ENCODE results near the gene ZNF699. TPM values are rescaled to one million over a fixed set of nuclear protein-coding genes. Genes with fewer than 3 reads are reported as not detected.
"Not testable (repeated sequence)": the region's sequence is repeated elsewhere in the genome, so short reads cannot be mapped to it uniquely, and the experiment has no call there.

Gene ZNF699
- total RNA-seq, result 1 to 10 TPM; 4.6 to 5.1 TPM

DNA sequence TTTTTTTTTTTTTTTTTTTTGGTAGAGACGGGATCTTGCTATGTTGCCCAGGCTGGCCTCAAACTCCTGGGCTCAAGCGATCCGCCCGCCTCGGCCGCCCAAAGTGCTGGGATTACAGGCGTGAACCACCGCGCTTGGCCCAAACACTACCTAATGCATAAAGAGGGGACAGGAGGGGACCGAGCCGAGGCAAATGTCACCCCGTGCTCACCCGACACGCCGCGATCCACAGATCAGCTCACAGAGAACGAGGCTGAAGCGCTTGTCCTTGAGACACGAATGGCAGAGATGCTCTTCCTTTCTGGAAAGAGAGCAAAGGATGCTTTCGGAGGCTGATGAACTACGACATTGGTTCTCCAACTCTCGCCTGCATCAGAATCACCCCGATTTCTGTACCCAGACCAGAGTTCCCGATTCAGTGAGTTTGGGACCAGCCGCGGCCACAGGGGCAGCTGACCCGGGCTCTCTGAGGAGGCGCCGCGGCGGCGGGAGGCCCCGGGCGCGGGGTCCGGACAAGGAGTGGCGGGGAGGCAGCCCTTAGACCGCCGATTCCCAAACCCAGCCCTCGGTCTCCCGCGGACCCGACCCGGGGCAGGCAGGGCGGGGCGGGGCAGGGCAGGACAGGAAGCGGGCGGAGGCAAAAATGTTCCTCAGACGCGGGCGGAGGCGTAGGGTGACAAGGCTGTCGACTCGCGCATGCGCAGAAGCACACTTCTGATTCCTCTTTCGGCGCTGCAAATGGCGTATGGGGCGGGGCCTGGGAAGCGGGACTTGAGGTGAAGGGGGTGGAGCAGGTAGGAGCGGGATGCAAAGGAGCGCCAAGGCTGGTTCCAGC, at the start of gene ZNF699:
Gene ZNF699, minus strand, starts transcription at position 700 of the 835 bp plus-strand sequence. CDS start 4,719 bp downstream, outside the sequence.
- Mint-ChIP-seq H3K27me3 (peaks cover 4% of the 10 kb centered on the region), H3K27ac (peak within 1 kb of the TSS; percentile 93), H3K9me3 (peaks cover 15% of the 10 kb centered on the region), H3K36me3 (peaks cover 25% of the 10 kb centered on the region), H3K4me3 (peak within 1 kb of the TSS; percentile 95), H3K4me1 (peaks cover 17% of the 10 kb centered on the region)
- peak; percentile 98 for DNase-seq

DNA sequence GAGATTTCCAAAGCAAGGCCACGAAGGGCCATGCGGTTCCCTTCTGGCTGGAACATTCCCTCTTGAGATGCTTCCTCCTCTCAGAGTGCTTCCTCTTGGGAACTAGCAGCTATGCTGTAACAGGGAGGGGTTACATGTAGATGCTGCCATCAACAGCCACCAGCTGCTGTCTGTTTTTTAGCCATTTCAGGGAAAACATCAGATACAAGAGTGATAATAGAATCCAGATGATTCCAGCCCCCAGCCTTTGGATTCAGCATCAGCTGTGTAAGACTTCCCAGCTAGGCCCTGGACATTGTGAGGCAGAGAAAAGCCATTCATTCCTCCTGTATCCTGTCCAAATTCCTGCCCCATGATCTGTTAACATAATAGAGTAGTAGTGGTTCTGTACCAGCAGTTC, 45.0 kb upstream of the ZNF699 start:
- DNase-seq, result no peak
- Mint-ChIP-seq H3K36me3 (peaks cover 63% of the 10 kb centered on the region), H3K4me1 (no peaks in the 10 kb centered on the region), H3K4me3 (no peak overlapping the region), H3K27me3 (no peaks in the 10 kb centered on the region), H3K9me3 (peaks cover 44% of the 10 kb centered on the region), H3K27ac (no peak overlapping the region)

DNA sequence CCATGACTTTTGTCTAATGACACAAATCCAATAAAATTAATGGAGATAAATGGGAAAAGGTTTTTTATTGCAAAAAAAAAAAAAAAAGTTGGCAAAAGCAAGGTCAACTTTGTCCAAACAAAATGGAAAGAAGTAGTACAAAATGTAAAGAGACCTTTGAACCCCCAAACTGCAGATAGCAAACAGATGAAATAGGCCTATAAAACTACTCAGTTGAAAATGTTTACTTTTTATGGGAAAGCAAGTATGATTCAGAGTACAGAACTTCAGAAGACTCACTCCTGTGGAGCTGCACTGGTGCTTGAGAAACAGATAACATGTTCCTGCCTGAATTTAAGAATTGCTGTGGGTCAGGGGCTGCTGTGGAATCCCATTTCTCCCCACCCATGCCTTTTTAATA, 43.4 kb upstream of the ZNF699 start:
- Mint-ChIP-seq H3K4me1 (no peaks in the 10 kb centered on the region), H3K27me3 (no peaks in the 10 kb centered on the region), H3K4me3 (no peak overlapping the region), H3K27ac (no peak overlapping the region), H3K36me3 (peaks cover 66% of the 10 kb centered on the region), H3K9me3 (peaks cover 46% of the 10 kb centered on the region)
- no peak for DNase-seq

DNA sequence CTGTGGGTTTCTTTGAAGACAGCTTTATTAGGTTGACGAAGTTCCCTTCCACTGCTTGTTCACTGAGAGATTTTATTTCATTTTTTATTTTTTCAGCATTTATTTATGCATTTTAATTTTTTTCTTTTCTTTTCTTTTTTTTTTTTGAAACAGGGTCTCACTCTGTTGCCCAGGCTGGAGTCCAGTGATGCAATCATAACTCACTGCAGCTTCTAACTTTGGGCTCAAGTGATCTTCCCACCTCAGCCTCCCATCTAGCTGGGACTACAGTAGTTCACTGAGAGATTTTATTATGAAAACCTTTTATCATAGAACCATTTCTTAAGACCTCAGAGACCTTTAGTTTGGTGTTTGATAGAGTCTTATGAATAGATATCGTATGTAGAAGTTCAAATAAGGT, 42.9 kb upstream of the ZNF699 start:
- DNase-seq, result no peak
- no peaks in the 10 kb centered on the region for H3K27me3 Mint-ChIP-seq
- peaks cover 44% of the 10 kb centered on the region for H3K9me3 Mint-ChIP-seq
- no peak overlapping the region for H3K4me3 Mint-ChIP-seq
- no peak overlapping the region for H3K27ac Mint-ChIP-seq
- peaks cover 64% of the 10 kb centered on the region for H3K36me3 Mint-ChIP-seq
- H3K4me1 Mint-ChIP-seq, result no peaks in the 10 kb centered on the region

DNA sequence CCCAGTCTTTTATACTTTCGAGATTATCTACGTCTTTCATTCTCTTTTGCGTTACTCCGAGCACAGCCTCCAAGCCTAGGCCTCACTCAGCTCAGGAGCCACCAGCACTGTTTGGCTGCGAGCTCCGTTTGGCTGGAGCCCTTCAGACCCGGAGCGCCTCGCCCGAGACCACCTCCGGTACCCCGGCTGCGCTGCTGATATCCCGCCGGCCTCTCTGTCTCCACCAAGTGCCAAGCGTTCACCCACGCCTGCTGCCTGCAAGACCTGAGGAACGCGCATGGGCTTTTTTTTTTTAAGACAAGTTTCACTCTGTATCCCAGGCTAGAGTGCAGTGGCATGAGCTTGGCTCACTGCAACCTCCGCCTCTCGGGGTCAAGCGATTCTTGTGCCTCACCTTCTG, 39.0 kb upstream of the ZNF699 start:
- no peak overlapping the region for H3K4me3 Mint-ChIP-seq
- peaks cover 72% of the 10 kb centered on the region for H3K36me3 Mint-ChIP-seq
- DNase-seq, result no peak
- no peaks in the 10 kb centered on the region for H3K4me1 Mint-ChIP-seq
- no peak overlapping the region for H3K27ac Mint-ChIP-seq
- peaks cover 51% of the 10 kb centered on the region for H3K9me3 Mint-ChIP-seq
- H3K27me3 Mint-ChIP-seq, result no peaks in the 10 kb centered on the region

DNA sequence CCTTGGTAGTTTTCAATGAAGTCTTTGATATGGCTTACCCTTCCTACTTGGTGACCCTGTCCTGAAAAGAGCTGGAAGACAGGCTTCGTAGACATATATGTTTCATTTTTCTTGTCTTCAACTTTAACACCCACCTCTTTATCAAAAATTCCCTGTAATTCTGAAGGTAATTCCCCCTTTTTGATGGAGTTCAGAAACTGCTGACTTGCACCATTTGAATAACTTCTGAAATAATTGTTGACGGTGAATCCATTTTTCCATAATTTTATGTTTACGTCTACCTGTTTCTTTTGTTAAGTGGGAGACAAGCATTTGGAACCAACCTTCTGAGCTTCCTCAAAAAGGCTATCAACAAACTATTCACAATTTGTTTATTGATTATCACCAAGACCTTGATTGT, 38.6 kb upstream of the ZNF699 start:
- H3K4me3 Mint-ChIP-seq, result no peak overlapping the region
- H3K27me3 Mint-ChIP-seq, result no peaks in the 10 kb centered on the region
- no peak for DNase-seq
- no peaks in the 10 kb centered on the region for H3K4me1 Mint-ChIP-seq
- H3K36me3 Mint-ChIP-seq, result peaks cover 76% of the 10 kb centered on the region
- H3K9me3 Mint-ChIP-seq, result peaks cover 55% of the 10 kb centered on the region
- H3K27ac Mint-ChIP-seq, result no peak overlapping the region

DNA sequence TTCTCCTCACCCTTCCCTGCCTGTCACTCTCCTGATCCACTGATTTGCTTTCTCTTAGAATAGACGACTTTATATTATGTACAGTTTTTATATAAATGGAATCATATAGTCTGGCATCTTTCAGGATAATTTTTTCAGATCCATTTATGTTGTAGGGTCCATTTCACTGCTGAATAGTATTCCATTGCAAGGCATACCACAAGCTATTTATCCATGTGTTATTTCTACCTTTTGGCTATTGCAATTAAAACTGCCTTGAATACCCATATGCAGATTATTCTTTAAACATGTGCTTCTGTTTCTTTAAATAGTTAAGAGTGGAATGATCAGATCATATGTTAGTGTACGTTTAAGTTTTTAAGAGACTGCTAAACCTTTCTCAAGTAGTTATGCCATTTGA, 35.4 kb upstream of the ZNF699 start:
- H3K4me3 Mint-ChIP-seq, result no peak overlapping the region
- H3K36me3 Mint-ChIP-seq, result peaks cover 81% of the 10 kb centered on the region
- no peak for DNase-seq
- H3K27ac Mint-ChIP-seq, result no peak overlapping the region
- H3K9me3 Mint-ChIP-seq, result peaks cover 66% of the 10 kb centered on the region
- H3K27me3 Mint-ChIP-seq, result no peaks in the 10 kb centered on the region
- no peaks in the 10 kb centered on the region for H3K4me1 Mint-ChIP-seq

DNA sequence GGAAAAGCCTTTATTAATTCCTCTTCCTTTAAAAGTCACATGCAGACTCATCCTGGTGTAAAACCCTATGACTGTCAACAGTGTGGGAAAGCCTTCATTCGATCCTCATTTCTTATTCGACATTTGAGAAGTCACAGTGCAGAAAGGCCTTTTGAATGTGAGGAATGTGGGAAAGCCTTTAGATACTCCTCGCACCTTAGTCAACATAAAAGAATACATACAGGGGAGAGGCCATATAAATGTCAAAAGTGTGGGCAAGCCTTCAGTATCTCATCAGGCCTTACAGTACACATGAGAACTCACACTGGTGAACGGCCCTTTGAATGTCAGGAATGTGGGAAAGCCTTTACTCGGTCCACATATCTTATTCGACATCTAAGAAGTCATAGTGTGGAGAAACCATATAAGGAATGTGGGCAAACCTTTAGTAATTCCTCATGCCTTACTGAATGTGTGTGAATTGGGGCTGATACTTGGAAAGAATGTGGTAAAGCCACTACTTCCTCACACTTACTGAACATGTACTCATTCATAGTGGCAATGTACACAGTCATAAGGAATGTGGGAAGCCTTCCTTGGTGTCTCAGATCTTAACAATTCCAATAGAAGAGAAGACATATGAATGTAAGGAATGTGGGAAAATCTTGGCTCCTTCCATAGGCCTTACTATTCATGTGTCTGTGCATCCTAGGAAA, 33.1 kb upstream of the ZNF699 start:
- no peak overlapping the region for H3K4me3 Mint-ChIP-seq
- no peaks in the 10 kb centered on the region for H3K27me3 Mint-ChIP-seq
- no peak for DNase-seq
- H3K27ac Mint-ChIP-seq, result no peak overlapping the region
- peaks cover 84% of the 10 kb centered on the region for H3K36me3 Mint-ChIP-seq
- peaks cover 68% of the 10 kb centered on the region for H3K9me3 Mint-ChIP-seq
- no peaks in the 10 kb centered on the region for H3K4me1 Mint-ChIP-seq

DNA sequence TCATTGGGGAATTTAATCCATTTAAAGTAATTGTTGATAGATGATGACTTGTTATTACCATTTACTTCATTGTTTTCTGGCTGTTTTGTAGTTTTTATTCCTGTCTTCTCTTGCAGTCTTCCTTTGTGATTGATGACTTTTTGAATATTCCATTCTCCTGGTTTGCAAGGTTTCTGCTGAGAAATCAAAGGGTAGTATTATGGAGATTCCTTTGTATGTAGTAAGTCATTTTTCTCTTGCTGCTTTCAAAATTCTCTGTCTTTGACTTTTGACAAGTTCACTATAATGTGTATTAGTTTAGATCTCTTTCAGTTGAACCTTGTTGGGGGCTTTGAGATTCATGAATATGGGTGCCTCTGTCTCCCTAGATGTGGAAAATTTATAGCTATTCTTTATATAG, 20.4 kb upstream of the ZNF699 start:
- Mint-ChIP-seq H3K27ac (no peak overlapping the region), H3K9me3 (peaks cover 55% of the 10 kb centered on the region), H3K36me3 (peaks cover 89% of the 10 kb centered on the region), H3K4me3 (no peak overlapping the region), H3K27me3 (no peaks in the 10 kb centered on the region), H3K4me1 (no peaks in the 10 kb centered on the region)
- DNase-seq, result no peak

DNA sequence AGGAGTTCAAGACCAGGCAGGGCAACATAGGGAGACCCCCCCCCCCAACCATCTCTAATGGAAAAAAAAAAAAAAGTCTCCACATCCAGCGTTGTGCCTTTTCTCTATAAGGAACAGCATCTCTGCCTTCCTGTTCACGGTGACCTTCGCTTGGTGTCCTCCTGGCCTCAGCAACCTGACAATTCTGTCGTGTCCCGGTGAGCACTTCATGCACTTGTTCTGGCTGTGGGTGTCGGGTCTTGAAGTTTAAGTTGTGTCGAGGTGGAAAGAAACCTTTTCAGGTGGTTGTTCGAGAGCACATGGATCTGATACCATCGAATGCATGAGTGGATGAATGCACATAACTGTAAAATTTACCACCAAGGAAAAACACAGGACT, 14.9 kb upstream of the ZNF699 start:
- H3K9me3 Mint-ChIP-seq, result peaks cover 46% of the 10 kb centered on the region
- no peak for DNase-seq

DNA sequence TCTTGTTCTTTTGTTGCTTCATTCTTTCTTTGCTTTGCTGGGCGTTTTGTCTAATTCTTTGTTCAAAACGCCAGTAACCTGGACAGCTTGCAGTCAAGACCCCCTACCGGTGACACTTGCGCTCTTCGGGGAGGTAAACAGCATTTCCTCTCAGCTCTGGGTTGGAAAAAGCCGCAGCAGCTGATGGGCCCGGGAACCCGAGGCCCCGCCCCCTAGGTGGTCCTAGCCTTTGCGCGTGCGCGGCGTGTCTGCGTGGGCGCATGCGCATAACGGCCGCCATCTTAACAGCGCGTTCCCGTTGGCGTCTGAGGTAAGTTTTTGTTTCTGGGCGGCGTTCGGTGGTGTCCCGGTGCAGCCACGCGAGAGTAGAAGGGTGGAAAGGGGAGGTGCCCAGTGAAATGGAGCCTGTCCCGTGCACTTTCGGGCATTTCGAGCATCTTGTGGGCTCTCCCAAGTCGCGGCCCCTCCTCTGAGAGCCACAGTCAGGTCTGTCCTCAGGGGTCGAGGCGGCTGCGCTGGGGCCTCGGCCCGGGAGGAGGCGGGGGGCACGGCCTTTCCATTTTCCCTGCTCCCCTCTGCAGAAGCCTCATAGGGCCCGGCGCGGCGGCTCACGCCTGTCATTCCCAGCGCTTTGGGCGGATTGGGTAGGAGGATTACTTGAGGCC, 14.4 kb upstream of the ZNF699 start, which contains the start of gene ZNF559:
Gene ZNF559, plus strand, starts transcription at position 261 of the 665 bp plus-strand sequence. CDS start 14,371 bp downstream, outside the sequence.
- Mint-ChIP-seq H3K27me3 (no peaks in the 10 kb centered on the region), H3K4me3 (peak within 1 kb of the TSS; percentile 88), H3K9me3 (peaks cover 42% of the 10 kb centered on the region), H3K27ac (peak within 1 kb of the TSS; percentile 95), H3K36me3 (peaks cover 57% of the 10 kb centered on the region), H3K4me1 (peaks cover 17% of the 10 kb centered on the region)
- peak; percentile 95 for DNase-seq

More for the DNA sequence above, 14.9 kb upstream of the ZNF699 start:
- peaks cover 17% of the 10 kb centered on the region for H3K4me1 Mint-ChIP-seq
- peak overlapping the region; percentile 95 for H3K27ac Mint-ChIP-seq
- peaks cover 62% of the 10 kb centered on the region for H3K36me3 Mint-ChIP-seq
- H3K27me3 Mint-ChIP-seq, result no peaks in the 10 kb centered on the region
- peak overlapping the region; percentile 88 for H3K4me3 Mint-ChIP-seq

DNA sequence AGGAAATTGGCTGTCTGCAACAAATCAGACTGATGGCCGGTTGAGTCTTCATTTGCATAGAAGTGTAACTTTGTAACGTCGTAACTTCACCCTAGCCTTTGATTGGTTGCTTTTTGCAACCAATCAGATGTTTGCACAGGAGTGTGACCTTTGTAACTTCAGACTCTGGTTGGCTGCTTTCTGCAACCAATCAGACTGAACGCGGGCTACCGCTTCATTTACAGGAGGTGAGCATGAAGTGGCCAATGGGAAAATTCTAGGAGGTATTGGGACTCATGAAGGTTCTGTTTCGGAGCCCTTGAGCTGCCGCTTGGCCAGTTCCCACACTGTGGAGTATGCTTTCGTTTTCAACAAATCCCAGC, 13.9 kb upstream of the ZNF699 start:
- Mint-ChIP-seq H3K4me3 (peak overlapping the region; percentile 88), H3K9me3 (peaks cover 39% of the 10 kb centered on the region), H3K27ac (peak overlapping the region; percentile 95), H3K36me3 (peaks cover 54% of the 10 kb centered on the region), H3K4me1 (peaks cover 17% of the 10 kb centered on the region), H3K27me3 (no peaks in the 10 kb centered on the region)
- DNase-seq, result peak; percentile 64

DNA sequence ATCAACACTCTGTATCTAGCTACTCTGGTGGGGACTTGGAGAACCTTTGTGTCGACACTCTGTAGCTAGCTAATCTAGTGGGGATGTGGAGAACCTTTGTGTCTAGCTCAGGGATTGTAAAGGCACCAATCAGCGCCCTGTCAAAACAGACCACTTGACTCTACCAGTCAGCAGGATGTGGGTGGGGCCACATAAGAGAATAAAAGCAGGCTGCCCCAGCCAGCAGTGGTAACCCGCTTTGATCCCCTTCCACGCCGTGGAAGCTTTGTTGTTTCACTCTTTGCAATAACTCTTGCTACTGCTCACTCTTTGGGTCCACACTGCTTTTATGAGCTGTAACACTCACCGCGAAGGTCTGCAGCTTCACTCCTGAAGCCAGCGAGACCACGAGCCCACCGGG, 12.6 kb upstream of the ZNF699 start:
- not testable (repeated sequence) for H3K27me3 Mint-ChIP-seq, H3K27ac Mint-ChIP-seq, H3K4me3 Mint-ChIP-seq, DNase-seq
- Mint-ChIP-seq H3K36me3 (peaks cover 40% of the 10 kb centered on the region), H3K9me3 (peaks cover 35% of the 10 kb centered on the region), H3K4me1 (peaks cover 17% of the 10 kb centered on the region)

DNA sequence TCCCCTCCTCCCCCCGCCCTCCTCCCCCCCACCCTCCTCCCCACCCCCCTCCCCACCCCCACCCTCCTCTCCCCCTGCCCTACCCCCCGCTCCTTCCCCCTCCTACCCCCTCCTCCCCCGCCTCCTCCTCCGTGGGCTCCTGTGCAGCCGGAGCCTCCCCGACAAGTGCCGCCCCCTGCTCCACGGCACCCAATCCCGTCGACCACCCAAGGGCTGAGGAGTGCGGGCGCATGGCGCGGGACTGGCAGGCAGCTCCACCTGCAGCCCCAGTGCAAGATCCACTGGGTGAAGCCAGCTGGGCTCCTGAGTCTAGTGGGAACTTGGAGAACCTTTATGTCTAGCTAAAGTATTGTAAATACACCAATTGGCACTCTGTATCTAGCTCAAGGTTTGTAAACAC, 12.1 kb upstream of the ZNF699 start:
- H3K4me3 Mint-ChIP-seq, H3K27ac Mint-ChIP-seq: not testable (repeated sequence)

DNA sequence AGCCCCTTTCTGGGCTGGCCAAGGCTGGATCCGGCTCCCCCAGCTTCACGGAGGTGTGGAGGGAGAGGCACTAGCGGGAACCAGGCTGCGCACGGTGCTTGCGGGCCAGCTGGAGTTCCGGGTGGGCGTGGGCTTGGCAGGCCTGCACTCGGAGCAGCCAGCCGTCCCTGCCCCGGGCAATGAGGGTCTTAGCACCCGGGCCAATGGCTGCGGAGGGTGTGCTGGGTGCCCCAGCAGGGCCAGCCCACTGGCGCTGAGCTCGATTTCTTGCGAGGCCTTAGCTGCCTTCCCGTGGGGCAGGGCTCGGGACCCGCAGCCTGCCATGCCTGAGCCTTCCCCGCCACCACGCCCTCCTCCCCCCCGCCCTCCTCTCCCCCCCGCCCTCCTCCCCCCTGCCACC, 11.7 kb upstream of the ZNF699 start:
- H3K27me3 Mint-ChIP-seq, result no peaks in the 10 kb centered on the region
- H3K27ac Mint-ChIP-seq, result no peak overlapping the region
- H3K4me1 Mint-ChIP-seq, result peaks cover 17% of the 10 kb centered on the region

More for the DNA sequence above, 12.1 kb upstream of the ZNF699 start:
- Mint-ChIP-seq H3K4me1 (peaks cover 17% of the 10 kb centered on the region), H3K9me3 (peaks cover 35% of the 10 kb centered on the region), H3K36me3 (peaks cover 36% of the 10 kb centered on the region)
- H3K27me3 Mint-ChIP-seq, DNase-seq: not testable (repeated sequence)

More for the DNA sequence above, 11.7 kb upstream of the ZNF699 start:
- Mint-ChIP-seq H3K9me3 (peaks cover 34% of the 10 kb centered on the region), H3K4me3 (no peak overlapping the region), H3K36me3 (peaks cover 35% of the 10 kb centered on the region)
- no peak for DNase-seq
